HepG2 (cell line): Measurements from ENCODE around the gene ARAP3. TPM values are rescaled to one million over a fixed set of nuclear protein-coding genes. Genes with fewer than 3 reads are reported as not detected.
A peak's percentile ranks its signal among the peaks of the same experiment; 100 is the strongest.

Source experiments
- ADNP ChIP-seq: sonication (generic); formaldehyde crosslinking; IDR thresholded peaks from 2 replicates; pipeline ENCODE4 v1.4.0; 2020; ENCODE audit warnings: missing genetic modification reagents
- CBX1 ChIP-seq: IDR thresholded peaks from one replicate; pipeline ENCODE4 v1.6.1; 2016; ENCODE audit warnings: antibody characterized with exemption, low read depth
- CHD4 ChIP-seq: fragments of 200-600 bp; sonication (generic); IDR thresholded peaks from 2 replicates; pipeline ENCODE4 v1.7.0; 2017; ENCODE audit warnings: mild to moderate bottlenecking, low read length, borderline replicate concordance
- ESRRA ChIP-seq: sonication (generic); formaldehyde crosslinking; IDR thresholded peaks from 2 replicates; pipeline ENCODE4 v1.5.1; 2020; ENCODE audit warnings: mild to moderate bottlenecking, low read depth, missing genetic modification reagents
- FOXK2 ChIP-seq: fragments of 450-650 bp; IDR thresholded peaks from 2 replicates; pipeline ENCODE4 v1.6.1; 2016
- GFI1 ChIP-seq: sonication (generic); formaldehyde crosslinking; IDR thresholded peaks from 2 replicates; pipeline ENCODE4 v1.5.0; 2020; ENCODE audit warnings: missing genetic modification reagents, mild to moderate bottlenecking, borderline replicate concordance
- GTF3A ChIP-seq: sonication (generic); formaldehyde crosslinking; conservative IDR thresholded peaks from 2 replicates; pipeline ENCODE4 v1.4.0; 2020; ENCODE audit warnings: mild to moderate bottlenecking, missing genetic modification reagents
- JUNB ChIP-seq: sonication (generic); formaldehyde crosslinking; IDR thresholded peaks from 2 replicates; pipeline ENCODE4 v1.8.0; 2022; ENCODE audit warnings: missing genetic modification reagents, mild to moderate bottlenecking, borderline replicate concordance
- KAT7 ChIP-seq: IDR thresholded peaks from 2 replicates; pipeline ENCODE4 v1.6.1; 2018; ENCODE audit warnings: borderline replicate concordance, missing compliant biosample characterization
- KLF15 ChIP-seq: sonication (generic); formaldehyde crosslinking; IDR thresholded peaks from 2 replicates; pipeline ENCODE4 v1.8.1; 2023; ENCODE audit warnings: borderline replicate concordance, mild to moderate bottlenecking, inconsistent platforms, missing genetic modification reagents, mixed read lengths
- LCORL ChIP-seq, 2 experiments: fragments of 450-650 bp in 1 of 2; sonication (generic) in 1 of 2; formaldehyde crosslinking in 1 of 2; IDR thresholded peaks; 2 replicates each; pipeline versions ENCODE4 v1.5.0 to v1.6.1; 2017 to 2020; ENCODE audit warnings: antibody characterized with exemption in 1 of 2, missing genetic modification reagents in 1 of 2
- MAX ChIP-seq: IDR thresholded peaks from 2 replicates; pipeline ENCODE4 v1.6.1; 2012; ENCODE audit warnings: inconsistent platforms
- MED1 ChIP-seq: sonication (generic); formaldehyde crosslinking; IDR thresholded peaks from 2 replicates; pipeline ENCODE4 v1.4.0; 2020; ENCODE audit warnings: missing genetic modification reagents
- NFYC ChIP-seq: IDR thresholded peaks from 2 replicates; pipeline ENCODE4 v1.6.1; 2016; ENCODE audit warnings: missing genetic modification reagents, missing compliant biosample characterization
- NPAS2 ChIP-seq: sonication (generic); formaldehyde crosslinking; IDR thresholded peaks from 2 replicates; pipeline ENCODE4 v1.8.0; 2022; ENCODE audit warnings: mild to moderate bottlenecking, missing genetic modification reagents, borderline replicate concordance
- PAF1 ChIP-seq: IDR thresholded peaks from 2 replicates; pipeline ENCODE4 v1.6.1; 2016; ENCODE audit warnings: missing genetic modification reagents, missing compliant biosample characterization
- PCBP2 ChIP-seq: fragments of 200-400 bp; formaldehyde crosslinking; optimal IDR thresholded peaks from 2 replicates; pipeline ENCODE3; 2018; ENCODE audit warnings: low read length, low read depth; ENCODE audit not compliant: poor library complexity, severe bottlenecking
- POLR2G ChIP-seq: fragments of 200-400 bp; formaldehyde crosslinking; IDR thresholded peaks from 2 replicates; pipeline ENCODE4 v1.6.1; 2018; ENCODE audit warnings: mild to moderate bottlenecking, low read depth, low read length, moderate library complexity
- PREB ChIP-seq: sonication (generic); formaldehyde crosslinking; IDR thresholded peaks from 2 replicates; pipeline ENCODE4 v1.4.0; 2020; ENCODE audit warnings: missing genetic modification reagents
- SMYD3 ChIP-seq: sonication (generic); formaldehyde crosslinking; IDR thresholded peaks from 2 replicates; pipeline ENCODE4 v1.8.1; 2023; ENCODE audit warnings: mild to moderate bottlenecking, missing genetic modification reagents
- SP140L ChIP-seq: sonication (generic); formaldehyde crosslinking; IDR thresholded peaks from 2 replicates; pipeline ENCODE4 v1.4.0; 2020; ENCODE audit warnings: missing genetic modification reagents, borderline replicate concordance
- SPEN ChIP-seq: sonication (generic); formaldehyde crosslinking; IDR thresholded peaks from 2 replicates; pipeline ENCODE4 v1.5.1; 2020; ENCODE audit warnings: low read depth, mild to moderate bottlenecking, missing genetic modification reagents
- TCF7L2 ChIP-seq: IDR thresholded peaks from 2 replicates; pipeline ENCODE4 v1.6.1; 2011; ENCODE audit warnings: mild to moderate bottlenecking, low read depth, low read length, moderate library complexity
- YEATS2 ChIP-seq: sonication (generic); formaldehyde crosslinking; IDR thresholded peaks from 2 replicates; pipeline ENCODE4 v1.4.0; 2020; ENCODE audit warnings: missing genetic modification reagents, borderline replicate concordance
- ZMYM3 ChIP-seq: sonication (generic); formaldehyde crosslinking; IDR thresholded peaks from 2 replicates; pipeline ENCODE4 v1.5.1; 2020; ENCODE audit warnings: mild to moderate bottlenecking, missing genetic modification reagents
- ZNF24 ChIP-seq: fragments of 450-650 bp; IDR thresholded peaks from 2 replicates; pipeline ENCODE4 v1.6.1; 2017; ENCODE audit warnings: antibody characterized with exemption, mild to moderate bottlenecking
- ZNF263 ChIP-seq: sonication (generic); formaldehyde crosslinking; IDR thresholded peaks from 2 replicates; pipeline ENCODE4 v1.4.0; 2020; ENCODE audit warnings: missing genetic modification reagents
- ZNF569 ChIP-seq: sonication (generic); formaldehyde crosslinking; IDR thresholded peaks from 2 replicates; pipeline ENCODE4 v1.5.0; 2020; ENCODE audit warnings: mild to moderate bottlenecking, missing genetic modification reagents, moderate library complexity, borderline replicate concordance
- ZNF792 ChIP-seq: IDR thresholded peaks from 2 replicates; pipeline ENCODE4 v1.6.1; 2016
- ZSCAN21 ChIP-seq: sonication (generic); formaldehyde crosslinking; IDR thresholded peaks from 2 replicates; pipeline ENCODE4 v1.8.0; 2022; ENCODE audit warnings: mild to moderate bottlenecking, missing genetic modification reagents, moderate library complexity, borderline replicate concordance
- polyA plus RNA-seq, 8 experiments: library from polyadenylated mRNA; depleted of rRNA in 3 of 8; stranded (reverse) in 7 of 8; unstranded in 1 of 8; fragments of >200 nt; fragmentation: Illumina TruSeq in 4 of 8; extraction: Trizol in 4 of 8; gene quantifications; 2 replicates each; pipeline versions ENCODE4 v1.2.1 to v1.2.3, GENCODE V29; 2011 to 2016; ENCODE audit warnings: low read depth in 4 of 8, missing spikeins in 1 of 8, mixed read lengths in 1 of 8; ENCODE audit not compliant: insufficient read depth in 1 of 8
- total RNA-seq, 5 experiments: library from RNA; depleted of rRNA; stranded (reverse); fragments of >200 nt; fragmentation: Illumina TruSeq; extraction: Trizol; gene quantifications; 2 replicates each; pipeline ENCODE4 v1.2.3, GENCODE V29; 2016; ENCODE audit warnings: low read depth in 1 of 5

The ARAP3 gene
- total and polyA plus RNA-seq, 2 of the 13 experiments (the other 11 are each of a cell fraction or from before 2014, with no cell fraction given) = 0.25 TPM; not detected in 1

GRCh38 chr5:141618030-141618803 is 63.8 kb downstream of the ARAP3 start (continued):
- TF ChIP-seq NFYC (CRISPR knock-in tag) (no peak), MAX (0 out of 2 replicates have a peak, but pooled peaks have one; percentile 21), GTF3A (no peak), POLR2G (no peak), ZMYM3 (CRISPR knock-in tag) (no peak), SPEN (CRISPR knock-in tag) (no peak), ZNF263 (CRISPR knock-in tag) (no peak), ZNF569 (CRISPR knock-in tag) (no peak), SMYD3 (CRISPR knock-in tag) (no peak), NPAS2 (CRISPR knock-in tag) (no peak), KAT7 (no peak), KLF15 (CRISPR knock-in tag) (no peak), PREB (CRISPR knock-in tag) (no peak), ESRRA (no peak), FOXK2 (no peak), PAF1 (CRISPR knock-in tag) (no peak), SP140L (CRISPR knock-in tag) (no peak), ZSCAN21 (CRISPR knock-in tag) (no peak), ADNP (CRISPR knock-in tag) (no peak), CHD4 (no peak), LCORL (IDR thresholded peaks at IDR 0.05) (no peak), LCORL (CRISPR knock-in tag; IDR thresholded peaks at IDR 0.05) (0 out of 2 replicates have a peak, but pooled peaks have one; percentile 29), PCBP2 (no peak), CBX1 (no peak), ZNF792 (CRISPR knock-in tag) (no peak), JUNB (CRISPR knock-in tag) (peak; percentile 59; the same call in 1 of the 2 replicates), YEATS2 (0 out of 2 replicates have a peak, but pooled peaks have one; percentile 26), TCF7L2 (no peak), MED1 (CRISPR knock-in tag) (no peak), GFI1 (CRISPR knock-in tag) (no peak), ZNF24 (no peak)
